Left ventricle myocardium inferior (tissue), 1 donor: ENCODE data around the gene OTUD7B. TPM values are rescaled to one million over a fixed set of nuclear protein-coding genes. Genes with fewer than 3 reads are reported as not detected.

ENCODE experiments used
- DNase-seq: peaks from one replicate; pipeline ENCODE4 v3.0.0-alpha.2; 2020
- H3K27ac ChIP-seq: fragments of 200-600 bp; replicated peaks from 2 replicates; pipeline ENCODE4 v1.8.0; 2021
- H3K27me3 ChIP-seq: fragments of 200-600 bp; 2 replicates; pipeline ENCODE4 v1.8.0; 2021; ENCODE audit warnings: low read depth
- H3K36me3 ChIP-seq: fragments of 200-600 bp; 2 replicates; pipeline ENCODE4 v1.8.0; 2021
- H3K4me1 ChIP-seq: fragments of 200-600 bp; 2 replicates; pipeline ENCODE4 v1.8.0; 2021
- H3K4me3 ChIP-seq: fragments of 200-600 bp; 2 replicates; pipeline ENCODE4 v1.8.0; 2021; ENCODE audit warnings: mild to moderate bottlenecking, moderate library complexity
- H3K9me3 ChIP-seq: fragments of 200-600 bp; replicated peaks from 2 replicates; pipeline ENCODE4 v1.8.0; 2021
- CTCF ChIP-seq: fragments of 200-600 bp; IDR thresholded peaks from 2 replicates; pipeline ENCODE4 v1.8.0; 2021; ENCODE audit warnings: antibody characterized with exemption, mild to moderate bottlenecking, borderline replicate concordance
- intact Hi-C: fragments of 100-400 bp; cut with micrococcal nuclease; formaldehyde crosslinking; loops from one replicate; pipeline ENCODE4 v1.11.0; 2022
- total RNA-seq: library from RNA; stranded (reverse); fragmentation: NEBNext Ultra II Directional; extraction: Animal tissue kit (Norgen Biotek cat#: 25700); gene quantifications from one replicate; pipeline ENCODE4 v1.2.1, GENCODE V29; 2021
- donor health status: DM: no; HTN: yes; CAD: no; lungs with severe emphysema.

Gene OTUD7B
- total RNA-seq, 1 donor from 2014 or later = 23.8 TPM

GRCh38 chr1:149923626-149924025 lies 86.9 kb downstream of the OTUD7B start:
- H3K4me1 ChIP-seq = peaks cover 42% of the 10 kb centered on the region
- H3K27ac ChIP-seq = no peak overlapping the region
- TF ChIP-seq CTCF = no peak
- no peak for DNase-seq
- H3K36me3 ChIP-seq = peaks cover 54% of the 10 kb centered on the region
- no peak overlapping the region for H3K4me3 ChIP-seq
- intact Hi-C loops = no loop called here
- peaks cover 3% of the 10 kb centered on the region for H3K27me3 ChIP-seq
- H3K9me3 ChIP-seq = no peaks in the 10 kb centered on the region

- TF ChIP-seq CTCF = no peak
- Histone ChIP-seq H3K27me3 (peaks cover 23% of the 10 kb centered on the region), H3K9me3 (no peaks in the 10 kb centered on the region), H3K36me3 (peaks cover 13% of the 10 kb centered on the region), H3K4me1 (peaks cover 10% of the 10 kb centered on the region), H3K4me3 (peak within 1 kb of the TSS; percentile 59), H3K27ac (no peak within 1 kb of the TSS)
- intact Hi-C loops = no loop called here
- no peak for DNase-seq
Observed at GRCh38 chr1:149917571-149918144, 92.9 kb downstream of the OTUD7B start, which contains the start of gene SV2A. TSS of gene SV2A (minus strand) at chr1:149917844. CDS start at chr1:149913840, 4,004 bp downstream.

- DNase-seq = no peak
- Histone ChIP-seq H3K36me3 (peaks cover 5% of the 10 kb centered on the region), H3K27ac (no peak overlapping the region), H3K27me3 (peaks cover 23% of the 10 kb centered on the region), H3K9me3 (no peaks in the 10 kb centered on the region), H3K4me3 (peak overlapping the region; percentile 59), H3K4me1 (peaks cover 10% of the 10 kb centered on the region)
- no peak for TF ChIP-seq CTCF
- intact Hi-C loops = no loop called here
Observed at GRCh38 chr1:149916898-149917252, 93.7 kb downstream of the OTUD7B start.

- H3K27me3 ChIP-seq = peaks cover 23% of the 10 kb centered on the region
- no peak for DNase-seq
- intact Hi-C loops = no loop called here
- no peaks in the 10 kb centered on the region for H3K36me3 ChIP-seq
- H3K4me1 ChIP-seq = peaks cover 10% of the 10 kb centered on the region
- TF ChIP-seq CTCF = no peak
- no peaks in the 10 kb centered on the region for H3K9me3 ChIP-seq
- no peak overlapping the region for H3K27ac ChIP-seq
- H3K4me3 ChIP-seq = no peak overlapping the region
Observed at GRCh38 chr1:149916193-149916897, 94.2 kb downstream of the OTUD7B start.

- no peak overlapping the region for H3K4me3 ChIP-seq
- TF ChIP-seq CTCF = no peak
- intact Hi-C loops = no loop called here
- H3K9me3 ChIP-seq = no peaks in the 10 kb centered on the region
- peaks cover 23% of the 10 kb centered on the region for H3K27me3 ChIP-seq
- no peaks in the 10 kb centered on the region for H3K36me3 ChIP-seq
- no peak for DNase-seq
- peaks cover 10% of the 10 kb centered on the region for H3K4me1 ChIP-seq
- H3K27ac ChIP-seq = no peak overlapping the region
Observed at GRCh38 chr1:149915429-149916192, 94.9 kb downstream of the OTUD7B start.
